Germinal center (tissue), 1 donor: ENCODE data around the gene HBEGF.

Source experiments
- DNase-seq: peaks from one replicate; pipeline ENCODE4 v3.0.0; 2012; ENCODE audit warnings: mixed read lengths, low spot score

The HBEGF gene

GRCh38 chr5:140346348-140347221 lies at the start of gene HBEGF:
Gene HBEGF, minus strand, starts transcription at chr5:140346603. Its CDS starts 275 bp downstream, at chr5:140346328.
- peak; percentile 78 for DNase-seq

GRCh38 chr5:140393738-140394137 lies 47.3 kb upstream of the HBEGF start:
- no peak for DNase-seq

GRCh38 chr5:140391732-140392131 lies 45.3 kb upstream of the HBEGF start:
- DNase-seq, result no peak

- no peak for DNase-seq
Measured at GRCh38 chr5:140391312-140391711, 44.9 kb upstream of the HBEGF start.

- DNase-seq, result no peak
Measured at GRCh38 chr5:140388052-140388451, 41.6 kb upstream of the HBEGF start.

- DNase-seq, result no peak
Measured at GRCh38 chr5:140383300-140383699, 36.9 kb upstream of the HBEGF start.

- DNase-seq, result no peak
Measured at GRCh38 chr5:140382866-140383265, 36.5 kb upstream of the HBEGF start.

- no peak for DNase-seq
Measured at GRCh38 chr5:140381972-140382371, 35.6 kb upstream of the HBEGF start.

- DNase-seq, result no peak
Measured at GRCh38 chr5:140381351-140381750, 34.9 kb upstream of the HBEGF start.

- DNase-seq, result peak; percentile 54
Measured at GRCh38 chr5:140372971-140373487, 26.6 kb upstream of the HBEGF start.

GRCh38 chr5:140371356-140372151 lies 25.2 kb upstream of the HBEGF start:
- no peak for DNase-seq

- DNase-seq, result no peak
Measured at GRCh38 chr5:140367256-140368013, 21.0 kb upstream of the HBEGF start.

GRCh38 chr5:140366589-140367255 lies 20.3 kb upstream of the HBEGF start:
- no peak for DNase-seq

- DNase-seq, result no peak
Measured at GRCh38 chr5:140365941-140366340, 19.5 kb upstream of the HBEGF start.

GRCh38 chr5:140365282-140365681 lies 18.9 kb upstream of the HBEGF start:
- no peak for DNase-seq

GRCh38 chr5:140364472-140364765 lies 18.0 kb upstream of the HBEGF start:
- DNase-seq, result no peak

GRCh38 chr5:140363631-140364471 lies 17.4 kb upstream of the HBEGF start:
- no peak for DNase-seq

GRCh38 chr5:140362875-140363630 lies 16.6 kb upstream of the HBEGF start:
- peak; percentile 84 for DNase-seq

- DNase-seq, result no peak
Measured at GRCh38 chr5:140362311-140362710, 15.9 kb upstream of the HBEGF start.

- no peak for DNase-seq
Measured at GRCh38 chr5:140361901-140362300, 15.5 kb upstream of the HBEGF start.
